Measurements from ENCODE around the gene NRXN3.

NRXN3 gene

GRCh38 chr14:79627058-79627457 lies 1456.9 kb downstream of the NRXN3 start:
- no peak for DNase-seq

- DNase-seq, result no peak
Observed at GRCh38 chr14:79629411-79630287, 1459.5 kb downstream of the NRXN3 start.

- no peak for DNase-seq
Observed at GRCh38 chr14:79630288-79630960, 1460.3 kb downstream of the NRXN3 start.

DNA sequence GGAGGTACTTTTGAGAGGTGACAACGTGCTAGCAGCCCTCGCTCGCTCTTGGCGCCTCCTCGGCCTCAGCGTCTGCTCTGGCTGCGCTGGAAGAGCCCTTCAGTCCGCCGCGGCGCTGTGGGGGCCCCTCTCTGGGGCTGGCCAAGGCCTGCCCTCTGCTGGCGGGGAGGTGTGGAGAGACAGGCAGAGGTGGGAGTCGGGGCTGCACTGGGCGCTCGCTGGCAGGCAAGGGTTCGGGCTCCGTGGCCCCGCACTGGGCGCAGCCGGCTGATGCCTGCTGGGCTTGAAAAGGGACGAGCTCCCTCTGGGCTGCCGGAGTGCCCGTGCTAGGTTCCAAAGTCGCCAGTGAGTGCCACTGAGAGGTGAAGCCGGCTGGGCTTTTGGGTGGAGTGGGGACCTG lies 1461.1 kb downstream of the NRXN3 start:
- DNase-seq, result no peak

- DNase-seq, result no peak
Observed at GRCh38 chr14:79638672-79639266, 1468.6 kb downstream of the NRXN3 start.

DNA sequence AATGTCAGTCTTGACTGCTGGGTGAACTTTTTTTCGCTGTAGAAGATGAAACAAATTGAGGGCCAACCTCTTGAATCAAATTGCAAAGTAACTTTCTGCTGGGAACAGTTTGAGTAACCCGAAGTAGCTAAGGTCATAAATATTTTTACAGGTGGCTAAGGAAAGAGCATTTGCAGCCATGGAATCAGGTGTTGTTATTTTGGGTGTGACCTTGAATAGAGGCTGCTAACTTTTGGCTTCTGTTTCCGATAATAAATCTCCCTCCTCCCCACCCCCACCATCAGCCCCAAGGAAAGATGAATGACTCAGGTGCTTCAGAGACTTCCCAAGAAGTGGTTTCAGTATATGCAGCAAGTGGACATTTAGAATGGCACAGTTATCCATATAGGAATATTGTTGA lies 1469.4 kb downstream of the NRXN3 start:
- DNase-seq, result no peak

- DNase-seq, result no peak
Observed at GRCh38 chr14:79641371-79641770, 1471.2 kb downstream of the NRXN3 start.

GRCh38 chr14:79643132-79643531 lies 1473.0 kb downstream of the NRXN3 start:
- no peak for DNase-seq

- no peak for DNase-seq
Observed at GRCh38 chr14:79645753-79646362, 1475.7 kb downstream of the NRXN3 start.

DNA sequence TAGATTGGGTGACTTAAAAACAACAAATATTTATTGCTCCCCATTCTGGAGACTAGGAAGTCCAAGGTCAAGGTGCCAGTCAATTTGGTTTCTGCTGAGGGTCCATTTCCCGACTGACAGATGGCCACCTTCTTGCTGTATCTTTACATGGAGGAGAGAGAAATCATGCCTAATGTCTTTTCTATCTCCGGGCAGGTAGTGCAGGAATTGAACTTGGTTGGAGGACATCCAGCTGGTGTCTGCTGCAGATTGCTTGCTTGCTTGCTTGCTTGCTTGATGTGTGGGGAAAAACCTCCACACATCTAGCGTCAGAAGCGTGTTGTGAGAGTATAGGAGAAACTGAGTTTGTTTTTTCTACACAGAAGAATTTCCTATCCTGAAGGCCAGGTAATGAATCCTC lies 1479.7 kb downstream of the NRXN3 start:
- DNase-seq, result no peak

DNA sequence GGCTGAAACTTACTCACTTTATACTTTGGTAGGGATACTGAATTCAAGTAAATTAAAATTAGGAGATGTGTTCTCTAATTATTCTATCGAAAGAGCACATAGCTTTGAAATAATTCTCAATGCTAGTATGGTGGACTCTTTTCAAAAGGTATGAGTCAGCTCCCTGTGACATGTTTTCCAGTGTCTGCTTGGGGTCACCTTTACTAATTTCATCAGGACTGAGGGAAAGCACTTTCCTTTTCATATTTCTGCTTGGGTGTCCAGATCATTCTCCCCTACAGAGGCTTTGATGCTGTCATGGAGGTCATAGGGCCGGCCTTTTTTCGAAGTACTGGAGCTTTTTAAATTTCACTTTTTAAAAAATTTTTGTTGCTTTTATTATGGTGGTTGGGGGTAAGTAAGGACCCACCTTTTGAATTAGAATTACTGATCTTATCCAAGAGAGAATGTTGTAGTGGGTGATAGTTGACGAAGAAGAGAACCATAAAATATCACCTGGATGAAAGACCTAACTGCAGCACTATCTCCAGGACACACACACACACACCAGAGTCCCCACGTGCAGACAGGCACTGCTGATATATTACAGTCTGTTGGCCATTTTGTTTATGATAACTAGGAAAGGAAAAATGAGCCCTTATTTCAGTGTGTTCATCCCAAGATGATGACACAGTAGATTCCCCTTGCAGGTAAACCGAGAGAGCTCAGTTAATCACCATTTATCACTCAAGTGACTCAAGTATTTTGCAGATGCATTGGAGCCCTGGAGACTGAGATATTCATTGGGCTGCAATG lies 1482.5 kb downstream of the NRXN3 start:
- no peak for DNase-seq

- DNase-seq, result no peak
Observed at GRCh38 chr14:79656056-79656455, 1485.9 kb downstream of the NRXN3 start.

DNA sequence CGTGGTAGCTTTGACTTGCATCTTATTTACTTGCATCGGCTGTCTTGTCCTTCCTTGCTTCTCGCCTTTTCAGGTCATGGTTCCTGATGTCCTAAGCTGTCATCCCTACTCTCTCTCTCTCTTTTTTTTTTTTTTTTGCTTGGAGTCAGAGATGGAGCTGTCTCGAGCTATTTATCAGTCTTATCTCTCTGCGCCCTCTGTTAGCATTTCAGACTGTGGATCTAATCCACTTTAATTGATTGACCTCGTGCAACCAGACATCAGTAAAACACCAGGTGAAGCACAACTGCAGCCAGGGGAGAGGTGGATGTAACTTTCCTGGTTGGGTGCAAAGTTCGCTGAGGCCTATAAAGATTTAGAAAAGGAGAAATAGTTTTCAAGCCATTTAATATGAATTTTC lies 1486.3 kb downstream of the NRXN3 start:
- no peak for DNase-seq

DNA sequence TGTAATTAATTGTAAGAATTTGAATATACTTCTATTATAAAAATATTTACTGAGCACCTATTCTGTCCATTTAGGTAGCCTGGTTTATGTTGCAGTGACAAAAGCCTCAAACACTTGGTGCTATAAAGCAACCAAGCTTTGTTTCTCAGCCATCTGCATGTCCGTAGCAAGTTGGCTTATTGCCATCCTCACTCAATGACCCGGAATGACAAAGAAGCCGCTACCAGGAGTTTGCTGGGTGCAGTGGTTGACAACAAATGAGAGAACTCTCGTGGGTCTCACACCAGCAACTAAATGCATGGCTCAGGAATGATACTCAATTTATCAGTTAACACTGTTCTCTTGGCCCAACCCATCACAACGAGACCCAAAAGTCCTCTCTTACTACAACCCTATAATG lies 1488.0 kb downstream of the NRXN3 start:
- no peak for DNase-seq

- no peak for DNase-seq
Observed at GRCh38 chr14:79658769-79659168, 1488.6 kb downstream of the NRXN3 start.

DNA sequence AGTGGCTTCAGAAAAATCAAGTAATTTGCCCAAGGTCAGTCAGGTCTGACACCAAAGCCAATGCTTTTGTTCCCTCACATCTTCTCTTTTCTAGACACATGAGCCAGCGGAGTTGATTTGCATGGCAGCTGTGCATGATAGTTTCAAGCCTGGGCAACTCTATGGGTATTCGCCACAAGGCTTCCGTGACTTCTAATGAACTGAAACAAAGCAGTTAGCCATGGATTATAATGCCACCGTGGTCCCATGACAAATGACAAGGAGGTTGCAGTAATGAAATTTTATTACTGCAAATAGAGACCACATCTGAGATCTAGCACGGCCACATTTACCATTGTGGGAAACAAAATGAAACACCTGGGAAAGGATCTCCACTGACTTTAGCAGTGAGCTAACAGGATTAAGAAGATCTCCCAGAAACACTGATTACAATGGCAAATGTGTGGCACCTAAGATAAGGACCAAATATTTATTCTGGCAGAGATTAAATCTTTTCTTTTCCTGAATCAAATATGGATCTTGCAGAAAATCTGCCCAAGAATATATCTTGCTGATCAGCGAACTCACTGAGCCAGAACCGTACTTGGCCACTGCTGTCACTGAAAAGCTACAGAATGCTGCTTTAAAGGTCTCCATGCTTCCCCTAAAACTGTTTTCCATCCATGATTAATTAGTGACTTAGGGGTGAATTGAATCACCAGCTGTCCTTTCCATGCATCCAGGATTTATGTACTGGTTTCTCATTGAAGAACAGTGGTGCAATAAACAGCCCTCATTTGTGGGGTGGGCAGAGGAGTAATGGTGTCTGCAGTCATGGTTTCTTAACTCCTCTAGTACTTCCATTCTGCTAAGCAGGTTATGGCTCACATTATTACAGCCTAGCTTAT lies 1490.1 kb downstream of the NRXN3 start:
- no peak for DNase-seq

- no peak for DNase-seq
Observed at GRCh38 chr14:79661752-79662151, 1491.6 kb downstream of the NRXN3 start.

GRCh38 chr14:79663453-79663852 lies 1493.3 kb downstream of the NRXN3 start:
- no peak for DNase-seq

GRCh38 chr14:79665556-79665955 lies 1495.4 kb downstream of the NRXN3 start:
- DNase-seq, result no peak

GRCh38 chr14:79668951-79669350 lies 1498.8 kb downstream of the NRXN3 start:
- no peak for DNase-seq

DNA sequence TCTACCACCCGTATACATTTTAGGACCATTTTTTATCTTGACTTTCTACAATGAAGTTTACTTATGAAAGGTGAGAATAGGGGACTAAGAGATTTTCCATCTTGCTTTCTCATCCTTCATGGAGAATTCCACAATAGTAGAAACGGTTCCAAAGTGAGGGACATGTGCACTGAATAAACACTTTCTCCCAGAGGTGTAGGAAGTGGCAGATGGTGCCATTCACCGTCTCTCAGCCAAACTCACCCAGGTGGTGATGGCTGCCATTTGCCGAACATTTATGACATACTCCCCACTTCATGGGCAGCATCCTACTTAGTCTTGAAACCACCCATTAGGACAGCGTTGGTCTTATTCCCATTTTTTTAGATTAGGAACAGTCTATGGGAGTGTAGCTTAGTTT lies 1500.6 kb downstream of the NRXN3 start:
- DNase-seq, result no peak

- DNase-seq, result no peak
Observed at GRCh38 chr14:79680087-79680486, 1509.9 kb downstream of the NRXN3 start.
